ENCODE measurements around the gene JUND.

Gene JUND

DNA sequence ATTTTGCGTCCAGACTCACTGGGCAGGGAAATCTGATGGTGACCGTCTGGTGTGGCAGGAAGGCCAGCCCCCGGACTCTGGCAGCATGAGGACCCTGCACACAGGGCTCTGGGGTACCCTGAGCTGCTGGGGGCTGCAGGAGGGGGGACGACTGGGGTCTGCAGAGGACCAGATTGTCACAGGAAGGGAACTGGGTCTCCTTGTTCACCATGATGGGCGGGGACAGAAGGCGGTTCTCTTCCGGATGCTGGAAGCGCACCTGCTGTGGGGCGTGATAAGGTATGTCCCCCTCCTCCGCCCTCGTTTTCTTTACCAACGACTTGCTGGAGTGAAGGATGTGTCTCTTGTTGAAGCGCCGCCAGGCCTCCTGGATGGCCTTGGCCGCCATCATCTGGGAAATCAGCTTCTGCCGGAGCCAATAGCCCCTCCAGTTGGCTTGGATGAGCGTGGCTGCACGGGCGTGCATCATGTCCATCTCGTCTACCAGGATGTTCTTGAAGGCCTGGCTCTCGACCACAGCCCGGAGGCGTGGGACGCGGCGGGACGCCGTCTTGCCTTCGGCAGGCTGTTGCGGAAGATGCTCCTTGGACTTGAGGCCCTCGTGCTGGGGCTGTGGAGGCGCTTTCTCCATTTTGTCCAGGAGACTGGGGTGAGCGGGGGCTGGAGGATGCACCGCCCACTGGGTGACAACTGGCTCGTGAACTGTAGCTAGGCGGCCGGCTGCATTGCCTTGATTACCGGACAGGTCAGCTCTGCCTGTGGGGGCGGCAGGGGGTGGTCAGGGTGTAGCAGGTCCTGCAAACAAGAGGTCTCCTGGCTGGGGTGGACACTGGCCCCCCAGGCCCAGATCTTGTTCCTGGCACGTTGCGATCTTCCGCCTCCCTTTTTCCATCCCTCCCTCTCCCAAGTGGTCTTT lies 14.4 kb downstream of the JUND start:
- DNase-seq = no peak

DNA sequence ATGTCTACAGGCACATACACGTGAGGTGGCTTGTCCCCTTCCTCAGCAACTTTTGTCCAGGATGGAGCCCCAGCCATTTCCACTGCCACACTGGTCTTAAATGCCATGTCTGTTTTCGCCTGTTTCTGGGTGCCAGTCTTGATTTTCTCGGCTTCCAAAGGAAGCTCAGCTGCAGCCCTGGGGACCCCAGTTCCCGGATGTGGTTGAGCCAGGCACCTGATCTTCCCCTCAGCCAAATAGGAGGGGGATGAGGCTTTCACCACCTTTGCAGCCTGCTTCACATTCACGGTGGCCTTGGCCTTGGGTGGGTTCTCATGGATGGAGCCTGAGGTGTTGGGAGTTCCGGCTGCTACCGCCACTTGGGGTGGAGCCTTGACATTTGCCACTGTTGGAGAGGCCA lies 15.8 kb downstream of the JUND start:
- DNase-seq = no peak

- DNase-seq = no peak
Measured at GRCh38 chr19:18264971-18265540, 16.4 kb downstream of the JUND start.

- DNase-seq = no peak
Measured at GRCh38 chr19:18264137-18264854, 17.1 kb downstream of the JUND start.

DNA sequence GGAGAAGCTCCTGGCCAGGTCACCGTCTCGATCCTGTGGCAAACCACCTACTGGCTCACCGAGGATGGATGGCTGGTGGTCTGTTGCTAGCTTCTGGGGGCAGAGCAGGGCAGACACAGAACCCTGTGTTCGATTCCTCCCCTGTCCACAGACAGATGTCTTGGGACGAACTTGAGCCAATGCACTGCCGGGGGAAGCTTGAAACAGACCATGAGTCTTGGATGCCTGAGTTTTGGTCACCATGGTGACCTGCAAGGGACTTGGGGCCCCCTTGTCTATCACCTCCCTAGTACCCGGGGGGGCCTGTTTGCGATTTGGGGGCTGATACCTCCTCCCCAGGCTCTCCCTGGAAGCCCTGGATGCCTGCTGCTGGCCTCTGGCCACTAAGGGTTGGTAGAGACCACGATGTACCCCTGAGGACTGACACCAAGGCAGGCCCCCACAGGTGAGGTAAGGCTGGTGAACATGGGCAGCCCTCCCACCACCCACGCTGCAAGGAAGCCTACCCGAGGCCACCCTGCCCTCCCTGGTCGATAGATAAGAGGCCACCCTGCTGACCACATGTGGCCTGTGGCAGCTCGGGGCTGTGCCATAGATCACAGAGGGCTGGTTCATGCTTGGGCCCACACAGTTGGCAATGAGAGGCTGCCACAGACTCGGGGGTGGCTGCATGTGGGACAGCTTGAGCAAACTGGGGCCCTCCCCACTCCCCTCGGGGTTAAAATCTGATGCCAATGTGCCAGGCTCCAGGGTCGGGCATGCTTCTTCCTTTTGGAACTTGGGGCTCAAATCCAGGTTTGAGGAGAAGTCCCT lies 17.9 kb downstream of the JUND start:
- no peak for DNase-seq

- no peak for DNase-seq
Measured at GRCh38 chr19:18262917-18263316, 18.5 kb downstream of the JUND start.

- DNase-seq = no peak
Measured at GRCh38 chr19:18262144-18262543, 19.3 kb downstream of the JUND start.

GRCh38 chr19:18261474-18261873 lies 19.9 kb downstream of the JUND start:
- DNase-seq = no peak

DNA sequence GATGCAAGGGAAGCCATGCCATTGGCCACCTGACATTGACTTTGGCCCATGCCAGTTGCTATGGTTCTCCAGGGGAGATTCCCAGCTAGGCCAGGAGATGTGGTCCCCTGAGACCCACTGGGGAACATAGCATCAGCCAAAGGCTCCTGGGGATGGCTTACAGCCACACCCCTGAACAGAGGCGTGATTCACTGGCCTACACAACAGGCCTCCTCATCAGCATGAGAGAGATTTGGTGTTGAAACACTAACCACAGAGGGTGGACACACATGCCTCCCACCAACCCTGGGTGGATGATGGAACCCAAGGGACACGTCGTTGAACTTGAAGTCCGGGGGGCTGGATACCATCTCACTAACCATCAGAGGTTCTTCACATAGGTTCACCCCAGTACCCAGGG lies 21.5 kb downstream of the JUND start:
- DNase-seq = no peak

DNA sequence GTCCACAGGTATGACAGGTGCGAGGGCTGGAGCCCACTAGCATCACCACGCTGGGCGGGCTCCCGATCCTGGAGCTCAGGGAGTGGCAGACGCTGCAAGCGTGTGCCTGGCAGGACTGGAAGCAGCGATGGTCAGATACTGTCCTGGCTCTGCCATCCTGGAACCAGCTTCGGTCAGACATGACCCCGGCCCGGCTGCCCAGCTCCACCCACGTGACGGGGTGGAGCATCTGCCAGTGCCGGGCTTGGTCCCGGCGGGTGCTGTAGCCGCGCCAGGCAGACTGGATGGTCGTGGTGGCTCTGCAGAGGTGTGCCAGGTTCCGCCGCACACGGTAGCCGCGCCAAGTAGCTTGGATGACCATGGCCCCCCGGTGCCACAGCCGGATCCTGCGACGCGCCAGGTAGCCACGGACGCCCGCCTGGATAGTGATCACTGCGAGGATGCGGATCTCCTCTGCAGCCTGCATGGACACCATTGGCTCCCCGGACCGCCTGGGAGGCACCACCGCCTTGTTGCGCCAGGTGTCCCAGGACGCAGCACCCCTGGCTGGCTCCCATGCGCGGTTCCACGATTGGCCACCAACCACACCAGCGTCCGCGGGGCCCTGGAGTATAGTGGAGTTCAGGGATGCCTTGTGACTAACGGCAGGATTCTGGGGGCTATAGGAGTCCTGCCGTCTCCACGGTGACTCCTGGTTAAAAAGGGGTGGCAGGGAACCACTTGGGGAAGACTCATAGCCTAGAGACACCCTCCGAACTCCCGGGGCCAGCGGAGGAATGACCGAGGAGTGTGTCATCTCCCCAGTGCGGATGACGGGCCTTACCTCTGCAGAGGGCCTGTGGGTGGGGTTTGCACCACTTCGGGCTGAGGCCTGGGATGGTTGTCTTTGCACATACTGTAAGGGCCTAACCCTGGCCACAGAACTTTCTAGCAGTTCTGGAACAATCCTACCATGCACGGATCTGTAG lies 23.6 kb downstream of the JUND start:
- no peak for DNase-seq

- DNase-seq = peak; percentile 59
Measured at GRCh38 chr19:18254546-18255503, 26.6 kb downstream of the JUND start.

- peak; percentile 59 for DNase-seq
Measured at GRCh38 chr19:18253716-18254115, 27.7 kb downstream of the JUND start.

DNA sequence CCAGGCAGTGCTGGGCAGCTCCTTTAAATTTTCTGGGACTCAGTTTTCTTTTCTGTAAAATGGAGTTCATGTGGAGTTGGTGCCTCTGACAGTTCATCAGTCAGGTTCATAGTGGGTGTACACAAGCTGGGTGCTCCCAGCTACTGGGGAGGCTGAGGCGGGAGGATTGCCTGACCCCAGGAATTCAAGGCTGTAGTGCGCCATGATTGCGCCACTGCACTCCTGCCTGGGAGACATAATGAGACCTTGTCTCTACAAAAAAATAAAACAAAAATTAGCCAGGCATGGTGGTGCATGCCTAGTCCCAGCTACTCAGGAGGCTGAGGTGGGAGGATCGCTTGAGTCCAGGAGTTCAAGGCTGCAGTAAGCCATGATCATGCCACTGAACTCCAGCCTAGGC lies 28.3 kb downstream of the JUND start:
- no peak for DNase-seq

DNA sequence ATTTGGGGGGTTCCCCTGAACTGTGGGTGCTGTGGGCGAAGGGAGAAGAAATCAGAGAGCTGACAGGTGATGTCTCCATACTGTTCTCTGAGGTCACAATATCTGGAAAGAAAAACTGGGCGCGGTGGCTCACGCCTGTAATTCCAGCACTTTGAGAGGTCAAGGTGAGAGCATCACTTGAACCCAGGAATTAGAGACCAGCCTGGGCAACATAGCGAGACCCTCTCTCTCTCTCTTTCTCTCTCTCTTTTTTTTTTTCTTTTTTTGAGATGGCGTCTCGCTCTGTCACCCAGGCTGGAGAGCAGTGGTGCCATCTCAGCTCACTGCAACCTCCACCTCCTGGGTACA lies 29.1 kb downstream of the JUND start:
- DNase-seq = no peak

- DNase-seq = peak; percentile 78
Measured at GRCh38 chr19:18251587-18252369, 29.6 kb downstream of the JUND start.

DNA sequence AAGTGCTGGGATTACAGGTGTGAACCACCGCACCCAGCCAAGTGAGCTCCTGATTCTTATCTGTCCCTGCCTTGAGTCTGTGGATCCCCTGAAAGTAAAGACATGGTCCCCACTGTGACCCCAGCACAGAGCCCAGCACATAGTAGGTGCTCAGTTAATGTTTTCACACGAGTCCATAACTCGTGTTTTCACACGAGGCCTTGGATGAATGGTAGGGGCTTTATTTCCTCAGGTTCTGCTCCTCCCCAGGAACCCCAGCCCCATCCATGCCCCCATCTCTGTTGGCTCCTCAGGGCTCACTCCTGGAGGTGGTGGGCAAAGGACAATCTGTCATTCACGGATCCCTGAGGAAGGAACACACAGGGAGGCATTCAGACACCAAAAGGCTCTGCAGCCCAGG lies 31.6 kb downstream of the JUND start:
- no peak for DNase-seq

- no peak for DNase-seq
Measured at GRCh38 chr19:18245297-18245696, 36.1 kb downstream of the JUND start.

GRCh38 chr19:18239303-18239702 lies 42.1 kb downstream of the JUND start:
- DNase-seq = no peak

GRCh38 chr19:18234194-18234593 lies 47.2 kb downstream of the JUND start:
- no peak for DNase-seq
